Sigmoid colon (tissue), 7 donors: ENCODE results near the gene CHD9NB. TPM values are rescaled to one million over a fixed set of nuclear protein-coding genes. Genes with fewer than 3 reads are reported as not detected.

Experiments used
- DNase-seq: peaks from one replicate; pipeline ENCODE4 v3.0.0-alpha.2; 2019
- H3K27ac ChIP-seq, 4 donors: fragments of 200-600 bp; sonication (generic); one replicate each; pipeline ENCODE4 v1.5.1; 2016 to 2019; ENCODE audit warnings: mild to moderate bottlenecking in 1 of 4
- H3K27me3 ChIP-seq, 3 donors: fragments of 200-600 bp; sonication (generic); one replicate each; pipeline ENCODE4 v1.5.1; 2019; ENCODE audit warnings: mild to moderate bottlenecking in 1 of 3
- H3K36me3 ChIP-seq, 4 donors: fragments of 200-600 bp; sonication (generic); one replicate each; pipeline ENCODE4 v1.5.1; 2016 to 2019
- H3K4me1 ChIP-seq, 4 donors: fragments of 200-600 bp; sonication (generic); one replicate each; pipeline ENCODE4 v1.5.1; 2017 to 2019
- H3K4me3 ChIP-seq, 4 donors: fragments of 200-600 bp; sonication (generic); one replicate each; pipeline ENCODE4 v1.5.1; 2017 to 2019; ENCODE audit warnings: mild to moderate bottlenecking in 2 of 4, moderate library complexity in 1 of 4
- H3K9me3 ChIP-seq, 4 donors: fragments of 200-600 bp in 3 of 4; sonication (generic) in 3 of 4; one replicate each; pipeline versions ENCODE4 v1.5.1 to v1.6.1; 2013 to 2019
- CTCF ChIP-seq, 4 experiments: fragments of 450-650 bp in 3 of 4; fragments of 200-600 bp in 1 of 4; IDR thresholded peaks; one replicate each; pipeline ENCODE4 v1.5.1; 2016 to 2019; ENCODE audit warnings: antibody characterized with exemption in 4 of 4, mild to moderate bottlenecking in 3 of 4, moderate library complexity in 2 of 4
- EP300 ChIP-seq, 4 donors: sonication (generic); formaldehyde crosslinking; IDR thresholded peaks; one replicate each; pipeline ENCODE4 v1.6.1; 2017; ENCODE audit warnings: antibody characterized with exemption in 4 of 4
- POLR2A ChIP-seq, 2 donors: fragments of 450-650 bp; IDR thresholded peaks; one replicate each; pipeline ENCODE4 v1.6.1; 2016; ENCODE audit warnings: antibody characterized with exemption in 2 of 2, mild to moderate bottlenecking in 2 of 2, moderate library complexity in 2 of 2
- POLR2AphosphoS5 ChIP-seq, 4 donors: sonication (generic); formaldehyde crosslinking; IDR thresholded peaks; one replicate each; pipeline ENCODE4 v1.6.1; 2017; ENCODE audit warnings: antibody characterized with exemption in 4 of 4
- WGBS, 2 donors: extraction: QIAGEN DNeasy Blood & Tissue Kit; methylation state at CpG; one replicate each; pipeline ENCODE4 v1.1.7; 2013; 5-methylcytosine and 5-hydroxymethylcytosine counted together
- intact Hi-C: fragments of 100-400 bp; cut with DNase I; formaldehyde crosslinking; loops from one replicate; pipeline ENCODE4 v1.15.1; 2023
- polyA plus RNA-seq, 3 donors: library from polyadenylated mRNA; stranded (reverse); fragments of 200-250 nt; gene quantifications; one replicate each; pipeline ENCODE4 v1.2.3, GENCODE V29; 2013
- total RNA-seq, 4 donors: library from RNA; depleted of rRNA; stranded (reverse); fragments of >200 nt; gene quantifications; one replicate each; pipeline ENCODE4 v1.1.0, GENCODE V29; 2016
- donor health status: healthy with polysubstance abuse.
- donor health status: Bipolar disorder and iron deficiency.
- donor health status: healthy.

Gene CHD9NB
- total and polyA plus RNA-seq, 7 donors, result 0.55 to 9.5 (median 4.6) TPM; not detected in 2

GRCh38 chr16:53065461-53066061, 12.9 kb upstream of the CHD9NB start:
- intact Hi-C loops, result no loop called here
- 85 to 87% methylated on average over 6 of the region's 6 CpGs for WGBS, 2 donors

GRCh38 chr16:53064081-53064578, 11.4 kb upstream of the CHD9NB start:
- TF ChIP-seq CTCF (IDR thresholded peaks at IDR 0.05) (no peak), POLR2AphosphoS5 (IDR thresholded peaks at IDR 0.05) (no peak), EP300 (IDR thresholded peaks at IDR 0.05) (no peak), POLR2A (IDR thresholded peaks at IDR 0.05) (no peak)
- WGBS, 2 donors, result 86 to 92% methylated on average over 1 of the region's 1 CpG

More at GRCh38 chr16:53065461-53066061, 12.9 kb upstream of the CHD9NB start:
- H3K4me3 ChIP-seq, result no peak overlapping the region
- H3K27ac ChIP-seq, result peak overlapping the region; percentile 32 to 52 (median 47)
- TF ChIP-seq CTCF (IDR thresholded peaks at IDR 0.05) (no peak), EP300 (IDR thresholded peaks at IDR 0.05) (no peak), POLR2AphosphoS5 (IDR thresholded peaks at IDR 0.05) (no peak), POLR2A (IDR thresholded peaks at IDR 0.05) (no peak)
- H3K9me3 ChIP-seq, result no peaks in the 10 kb centered on the region
- peaks cover 0 to 26% (median 15%) of the 10 kb centered on the region in 4 donors for H3K4me1 ChIP-seq
- H3K36me3 ChIP-seq, result no peaks in the 10 kb centered on the region
- H3K27me3 ChIP-seq, result no peaks in the 10 kb centered on the region
- peak; percentile 44 for DNase-seq

GRCh38 chr16:53061701-53062159, 9.0 kb upstream of the CHD9NB start:
- no peak overlapping the region for H3K4me3 ChIP-seq
- TF ChIP-seq POLR2AphosphoS5 (IDR thresholded peaks at IDR 0.05) (no peak), POLR2A (IDR thresholded peaks at IDR 0.05) (no peak), EP300 (IDR thresholded peaks at IDR 0.05) (no peak), CTCF (IDR thresholded peaks at IDR 0.05) (no peak)
- intact Hi-C loops, result no loop called here
- H3K36me3 ChIP-seq, result no peaks in the 10 kb centered on the region
- H3K4me1 ChIP-seq, result peaks cover 0 to 38% (median 28%) of the 10 kb centered on the region in 4 donors
- WGBS, 2 donors, result 5 to 19% methylated on average over 3 of the region's 3 CpGs
- H3K9me3 ChIP-seq, result no peaks in the 10 kb centered on the region
- no peak overlapping the region for H3K27ac ChIP-seq
- DNase-seq, result no peak
- no peaks in the 10 kb centered on the region for H3K27me3 ChIP-seq

More at GRCh38 chr16:53064081-53064578, 11.4 kb upstream of the CHD9NB start:
- Histone ChIP-seq H3K36me3 (no peaks in the 10 kb centered on the region), H3K27ac (peak overlapping the region in 1 of 4 donors; percentile 32), H3K27me3 (no peaks in the 10 kb centered on the region), H3K4me1 (peaks cover 0 to 25% (median 18%) of the 10 kb centered on the region in 4 donors), H3K4me3 (no peak overlapping the region), H3K9me3 (no peaks in the 10 kb centered on the region)
- intact Hi-C loops, result no loop called here
- no peak for DNase-seq

GRCh38 chr16:53061256-53061655, 8.6 kb upstream of the CHD9NB start:
- no peaks in the 10 kb centered on the region for H3K9me3 ChIP-seq
- peaks cover 0 to 42% (median 33%) of the 10 kb centered on the region in 4 donors for H3K4me1 ChIP-seq
- no peak overlapping the region for H3K4me3 ChIP-seq
- no peak for DNase-seq
- no peaks in the 10 kb centered on the region for H3K27me3 ChIP-seq
- H3K27ac ChIP-seq, result no peak overlapping the region
- H3K36me3 ChIP-seq, result no peaks in the 10 kb centered on the region
- 80 to 87% methylated on average over 5 of the region's 5 CpGs for WGBS, 2 donors
- TF ChIP-seq EP300 (IDR thresholded peaks at IDR 0.05), result no peak
- intact Hi-C loops, result no loop called here

- WGBS, 2 donors, result 65 to 89% methylated on average over 7 of the region's 7 CpGs
- TF ChIP-seq CTCF (IDR thresholded peaks at IDR 0.05) (no peak), POLR2AphosphoS5 (IDR thresholded peaks at IDR 0.05) (peak; percentile 68 to 91 (median 80)), EP300 (IDR thresholded peaks at IDR 0.05) (peak; percentile 60 to 93 (median 82))
- intact Hi-C loops, result loop anchor here (5.0 kb wide), 1 partner anchor 443 kb away; the partner anchor contains the start of gene AKTIP
- peak overlapping the region in 3 of 4 donors; percentile 10 to 44 (median 33) for H3K27ac ChIP-seq
- H3K36me3 ChIP-seq, result no peaks in the 10 kb centered on the region
- peaks cover 0 to 48% (median 41%) of the 10 kb centered on the region in 4 donors for H3K4me1 ChIP-seq
- no peak for DNase-seq
- H3K4me3 ChIP-seq, result no peak overlapping the region
- H3K27me3 ChIP-seq, result no peaks in the 10 kb centered on the region
- H3K9me3 ChIP-seq, result no peaks in the 10 kb centered on the region
These were observed 7.0 kb upstream of the CHD9NB start for GRCh38 chr16:53059672-53060071.
